Fibroblast of peridontal ligament (primary cell): Measurements from ENCODE around the gene TMED5.
"Not testable (repeated sequence)": the region's sequence is repeated elsewhere in the genome, so short reads cannot be mapped to it uniquely, and the experiment has no call there.

Experiments
- DNase-seq: peaks from one replicate; pipeline ENCODE4 v3.0.0-alpha.2; 2010; ENCODE audit errors: extremely low read depth

Gene TMED5

GRCh38 chr1:93172778-93173177, 7.4 kb downstream of the TMED5 start:
- no peak for DNase-seq

GRCh38 chr1:93171549-93172034, 8.6 kb downstream of the TMED5 start:
- peak; percentile 57 for DNase-seq

- not testable (repeated sequence) for DNase-seq
These were observed 10.0 kb downstream of the TMED5 start for GRCh38 chr1:93170141-93170678.

- DNase-seq, result no peak
These were observed 13.2 kb downstream of the TMED5 start for GRCh38 chr1:93167006-93167405.

- DNase-seq, result not testable (repeated sequence)
These were observed 14.3 kb downstream of the TMED5 start for GRCh38 chr1:93165895-93166294.

GRCh38 chr1:93164816-93165215, 15.4 kb downstream of the TMED5 start:
- no peak for DNase-seq

DNA sequence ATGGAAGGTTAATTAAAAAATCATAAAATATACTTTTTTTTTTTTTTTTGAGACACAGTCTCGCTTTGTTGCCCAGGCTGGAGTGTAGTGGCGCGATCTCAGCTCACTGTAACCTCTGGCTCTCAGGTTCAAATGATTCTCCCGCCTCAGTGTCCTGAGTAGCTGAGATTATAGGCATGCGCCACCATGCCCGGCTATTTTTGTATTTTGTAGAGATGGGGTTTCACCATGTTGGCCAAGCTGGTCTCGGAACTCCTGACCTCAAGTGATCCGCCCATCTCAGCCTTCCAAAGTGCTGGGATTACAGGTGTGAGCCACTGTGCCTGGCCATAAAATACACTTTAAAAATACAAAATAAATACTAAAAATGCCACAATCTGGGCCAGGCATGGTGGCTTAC, 16.9 kb downstream of the TMED5 start:
- DNase-seq, result not testable (repeated sequence)

DNA sequence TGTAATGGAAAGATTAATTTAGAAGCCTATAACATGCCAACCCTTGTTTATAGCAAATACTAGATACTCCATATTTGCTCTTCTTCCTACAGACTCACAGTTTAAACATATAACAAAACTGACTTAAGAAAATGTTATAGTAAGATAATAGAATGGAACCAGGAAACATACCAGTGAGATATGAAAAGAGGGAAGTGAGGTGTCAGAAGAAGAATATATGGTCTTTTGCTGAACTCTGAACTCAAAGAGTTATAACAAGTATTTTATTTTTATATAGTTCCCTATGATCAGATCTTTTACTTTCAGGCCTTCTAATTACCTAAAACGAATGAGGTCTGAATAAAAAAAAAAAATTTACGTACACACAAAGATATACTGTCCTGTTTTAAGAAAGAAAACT, 20.9 kb downstream of the TMED5 start:
- DNase-seq, result no peak

- no peak for DNase-seq
These were observed 24.9 kb downstream of the TMED5 start for GRCh38 chr1:93155335-93155734.

DNA sequence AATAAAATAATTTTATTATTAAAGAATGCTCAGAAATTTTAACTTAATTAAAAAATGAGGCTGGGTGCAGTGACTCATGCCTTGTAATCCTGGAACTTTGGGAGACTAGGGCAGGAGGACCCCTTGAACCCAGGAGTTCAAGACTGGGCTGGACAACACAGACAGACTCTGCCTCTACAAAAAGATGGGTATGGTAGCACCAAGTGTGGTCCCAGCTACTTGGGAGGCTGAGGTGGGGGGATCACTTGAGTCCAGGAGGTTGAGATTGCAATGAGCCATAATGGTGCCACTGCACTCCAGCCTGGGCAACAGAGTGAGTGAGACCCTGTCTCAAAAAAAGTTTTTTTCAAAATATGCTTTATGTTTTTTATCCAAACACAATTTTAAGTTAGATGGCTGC, 25.3 kb downstream of the TMED5 start:
- DNase-seq, result no peak

DNA sequence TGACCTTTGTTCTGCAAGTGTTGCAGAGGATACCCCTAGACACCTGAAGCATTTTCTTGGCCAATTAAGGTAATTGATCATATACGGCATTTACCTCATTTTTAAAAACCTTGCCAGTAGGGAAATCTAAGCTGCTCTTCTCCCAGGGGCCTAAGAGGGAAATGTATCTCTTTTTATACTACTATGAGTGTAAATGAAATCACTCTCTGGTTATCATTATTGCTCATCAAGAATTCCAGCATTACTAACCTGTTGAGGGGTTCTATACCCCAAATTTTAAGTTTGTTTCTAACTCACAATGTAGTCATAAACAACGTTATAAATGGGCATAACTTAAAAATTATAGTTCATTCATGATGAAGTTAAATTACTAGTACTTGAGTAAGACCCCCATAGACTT, 27.4 kb downstream of the TMED5 start:
- DNase-seq, result no peak

GRCh38 chr1:93151474-93151873, 28.7 kb downstream of the TMED5 start:
- DNase-seq, result no peak

DNA sequence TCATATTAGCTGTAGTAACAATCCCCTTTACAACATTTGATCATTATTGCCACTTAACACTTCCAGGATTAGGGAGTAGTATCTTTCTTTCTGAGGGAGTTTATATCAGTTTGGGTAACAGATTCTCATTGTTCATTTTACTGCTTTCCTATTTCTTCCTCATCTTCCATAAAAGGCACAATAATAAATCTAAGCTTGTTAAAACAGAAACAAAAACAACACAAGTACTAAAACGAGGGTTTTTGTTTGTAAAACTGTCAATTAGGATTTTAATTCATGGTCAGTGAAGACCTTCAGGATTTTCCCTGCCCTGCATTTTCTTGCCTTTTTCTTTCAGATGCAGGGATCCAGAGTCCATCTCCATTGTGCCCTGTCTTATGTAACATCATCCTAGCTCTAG, 29.5 kb downstream of the TMED5 start:
- DNase-seq, result no peak

GRCh38 chr1:93148001-93148400, 32.2 kb downstream of the TMED5 start:
- DNase-seq, result peak; percentile 57

- DNase-seq, result no peak
These were observed 36.4 kb downstream of the TMED5 start for GRCh38 chr1:93143769-93144168.

DNA sequence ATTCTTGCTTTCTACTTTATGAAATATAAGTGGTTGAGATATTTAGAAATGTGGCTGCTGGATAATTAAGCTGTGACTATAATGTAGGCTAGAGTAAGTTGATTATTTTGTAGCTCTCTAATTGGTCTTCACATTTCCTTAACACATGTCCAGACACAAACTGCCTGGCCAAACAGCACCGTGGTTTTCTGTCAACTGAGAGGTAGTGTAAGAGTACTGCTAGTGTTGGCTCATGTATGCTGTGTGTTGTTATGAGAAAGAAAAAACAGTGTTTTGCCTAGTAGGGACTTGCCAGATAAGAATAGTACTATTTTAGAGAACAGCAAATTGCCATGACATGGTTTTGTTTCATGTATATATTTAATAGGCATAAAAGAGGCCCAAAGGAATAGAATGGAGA, 37.1 kb downstream of the TMED5 start:
- peak; percentile 10 for DNase-seq

DNA sequence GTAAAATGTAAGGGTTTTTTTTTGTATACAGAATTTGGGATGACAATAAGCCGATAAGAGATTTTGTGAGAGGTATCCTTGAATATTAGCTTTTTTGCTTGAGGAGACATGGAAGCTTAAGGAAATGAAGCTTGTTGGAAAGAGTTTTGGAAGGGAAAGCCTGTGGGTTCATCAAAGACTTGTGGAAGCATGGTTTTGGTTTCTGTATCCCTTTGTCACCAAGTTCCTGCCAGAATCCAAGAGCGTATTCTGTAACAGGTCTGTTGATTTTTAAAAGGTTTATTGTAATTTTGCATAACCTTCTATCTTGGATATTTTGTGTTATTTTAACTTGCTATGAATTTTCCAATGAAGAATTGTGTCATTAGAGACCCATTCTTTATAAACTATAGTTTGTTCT, 38.1 kb downstream of the TMED5 start:
- DNase-seq, result peak; percentile 16

- peak; percentile 13 for DNase-seq
These were observed 40.1 kb downstream of the TMED5 start for GRCh38 chr1:93140106-93140505.

- no peak for DNase-seq
These were observed 42.5 kb downstream of the TMED5 start for GRCh38 chr1:93137604-93138292.

DNA sequence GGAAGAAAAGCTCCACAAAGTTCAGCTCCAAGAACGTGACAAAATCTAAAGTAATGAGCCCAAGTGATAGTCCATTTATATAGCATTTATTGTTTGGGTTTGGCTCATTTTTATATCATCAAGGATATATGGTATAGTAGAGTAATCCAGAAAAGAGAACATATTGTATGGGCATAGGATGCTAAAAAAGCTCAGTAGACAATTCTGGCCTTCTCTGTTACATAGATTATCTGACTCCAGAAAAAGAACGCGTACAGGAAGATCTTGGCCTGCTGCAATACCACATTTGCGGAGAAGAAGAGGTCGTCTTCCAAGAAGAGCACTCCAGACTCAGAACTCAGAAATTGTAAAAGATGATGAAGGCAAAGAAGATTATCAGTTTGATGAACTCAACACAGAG, 43.8 kb downstream of the TMED5 start:
- DNase-seq, result no peak

DNA sequence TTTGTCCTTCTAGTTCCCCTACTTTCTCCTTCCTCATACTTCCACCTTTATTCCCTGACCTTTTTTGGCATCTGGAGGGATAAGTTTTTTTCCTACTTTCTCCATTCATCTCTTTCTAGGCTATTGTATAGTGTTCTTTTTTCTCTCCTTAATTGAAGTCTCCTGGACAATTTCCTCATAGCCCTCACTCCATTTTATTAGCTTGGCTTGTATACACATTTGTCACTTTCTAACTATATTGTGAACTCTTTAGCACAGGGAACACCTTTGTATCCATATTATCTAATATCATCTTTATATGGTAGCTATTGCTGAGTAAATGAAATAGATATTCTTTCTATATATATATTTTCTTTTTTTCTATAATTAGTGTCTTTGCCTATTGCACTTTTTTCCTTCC, 47.6 kb downstream of the TMED5 start:
- no peak for DNase-seq

DNA sequence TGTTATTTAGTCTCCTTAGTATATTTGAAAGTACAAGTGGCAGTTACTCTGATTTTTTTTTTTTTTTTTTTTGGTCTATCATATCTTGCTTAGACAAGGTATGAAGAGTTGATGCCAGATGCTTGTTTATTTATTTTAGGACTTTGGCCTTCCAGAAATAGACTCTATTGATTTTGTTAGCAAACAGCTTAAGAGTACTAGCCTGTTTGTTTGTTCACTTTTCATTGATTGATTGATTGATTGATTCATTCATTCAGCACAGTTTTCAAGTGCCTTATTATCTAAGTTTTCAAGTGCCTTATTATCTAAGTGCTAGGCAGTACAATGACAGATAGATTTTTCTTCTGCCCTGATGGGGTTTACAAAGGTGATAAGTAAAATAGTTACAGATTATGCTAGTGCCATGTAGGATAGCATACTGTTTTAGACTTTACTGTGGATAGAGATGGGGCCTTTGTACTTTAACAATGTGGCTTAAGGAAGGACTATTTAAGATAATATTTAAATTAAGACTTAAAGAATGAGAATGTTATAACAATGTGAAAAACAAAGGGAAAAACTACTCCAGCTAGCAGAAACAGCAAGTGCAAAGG, 50.6 kb downstream of the TMED5 start:
- no peak for DNase-seq
